Measurements from ENCODE around the gene PSME3IP1. TPM values are rescaled to one million over a fixed set of nuclear protein-coding genes. Genes with fewer than 3 reads are reported as not detected.

PSME3IP1 gene
- total and polyA plus RNA-seq, 3 donors from 2014 or later = 96.4 to 224 (median 122) TPM

- 83 to 100% methylated on average over 1 to 2 of the region's 2 CpGs for WGBS, 2 donors
- TF ChIP-seq POLR2A (IDR thresholded peaks at IDR 0.05) (no peak), CTCF (IDR thresholded peaks at IDR 0.05) (no peak)
- intact Hi-C loops (cut with DNase I; ENCODE audit: low total_unique reads) = no loop called here
These were observed 41.8 kb downstream of the PSME3IP1 start for GRCh38 chr16:57144027-57144426.

GRCh38 chr16:57143149-57143921 lies 42.5 kb downstream of the PSME3IP1 start:
- no peak overlapping the region for H3K27ac ChIP-seq

More at GRCh38 chr16:57144027-57144426, 41.8 kb downstream of the PSME3IP1 start:
- H3K4me1 ChIP-seq = peaks cover 16% of the 10 kb centered on the region
- H3K27ac ChIP-seq = no peak overlapping the region
- H3K9me3 ChIP-seq = no peaks in the 10 kb centered on the region
- H3K4me3 ChIP-seq = no peak overlapping the region
- DNase-seq = no peak
- no peaks in the 10 kb centered on the region for H3K27me3 ChIP-seq
- H3K36me3 ChIP-seq (ENCODE audit: low read depth, missing control alignments) = no peaks in the 10 kb centered on the region

GRCh38 chr16:57141822-57142631 lies 43.8 kb downstream of the PSME3IP1 start:
- no peaks in the 10 kb centered on the region for H3K9me3 ChIP-seq
- no peak overlapping the region for H3K27ac ChIP-seq
- H3K4me3 ChIP-seq = no peak overlapping the region
- intact Hi-C loops (cut with DNase I; ENCODE audit: low total_unique reads) = no loop called here
- no peak for DNase-seq
- TF ChIP-seq CTCF (IDR thresholded peaks at IDR 0.05) (no peak), POLR2A (IDR thresholded peaks at IDR 0.05) (no peak)
- H3K4me1 ChIP-seq = peaks cover 12% of the 10 kb centered on the region
- H3K36me3 ChIP-seq (ENCODE audit: low read depth, missing control alignments) = no peaks in the 10 kb centered on the region
- no peaks in the 10 kb centered on the region for H3K27me3 ChIP-seq
- 86 to 91% methylated on average over 16 of the region's 16 CpGs for WGBS, 2 donors

More at GRCh38 chr16:57143149-57143921, 42.5 kb downstream of the PSME3IP1 start:
- peaks cover 16% of the 10 kb centered on the region for H3K4me1 ChIP-seq
- intact Hi-C loops (cut with DNase I; ENCODE audit: low total_unique reads) = no loop called here
- no peaks in the 10 kb centered on the region for H3K27me3 ChIP-seq
- no peaks in the 10 kb centered on the region for H3K36me3 ChIP-seq (ENCODE audit: low read depth, missing control alignments)
- 86 to 90% methylated on average over 7 to 14 of the region's 14 CpGs for WGBS, 2 donors
- H3K4me3 ChIP-seq = no peak overlapping the region
- TF ChIP-seq CTCF (IDR thresholded peaks at IDR 0.05) (no peak), POLR2A (IDR thresholded peaks at IDR 0.05) (no peak)
- no peaks in the 10 kb centered on the region for H3K9me3 ChIP-seq
- DNase-seq = no peak

GRCh38 chr16:57140931-57141668 lies 44.7 kb downstream of the PSME3IP1 start:
- Histone ChIP-seq H3K4me1 (peaks cover 11% of the 10 kb centered on the region), H3K9me3 (no peaks in the 10 kb centered on the region), H3K36me3 (ENCODE audit: low read depth, missing control alignments) (no peaks in the 10 kb centered on the region), H3K27ac (no peak overlapping the region), H3K4me3 (no peak overlapping the region), H3K27me3 (no peaks in the 10 kb centered on the region)
- 87 to 95% methylated on average over 3 to 7 of the region's 7 CpGs for WGBS, 2 donors
- TF ChIP-seq POLR2A (IDR thresholded peaks at IDR 0.05) (no peak), CTCF (IDR thresholded peaks at IDR 0.05) (no peak)
- intact Hi-C loops (cut with DNase I; ENCODE audit: low total_unique reads) = no loop called here
- DNase-seq = no peak
